Mammary epithelial cell (primary cell): Measurements from ENCODE around the gene SNTN.

ENCODE experiments used
- EZH2 ChIP-seq: IDR thresholded peaks from 2 replicates; pipeline ENCODE4 v1.6.1; 2012; ENCODE audit warnings: low read length, inconsistent platforms, borderline replicate concordance
- TF ChIP-seq, protein P1 (sequence below), 2 donors: IDR thresholded peaks in 1 of 2; conservative IDR thresholded peaks in 1 of 2; 2 replicates each; pipeline ENCODE4 v1.5.1; 2011 to 2012; ENCODE audit warnings: inconsistent platforms in 2 of 2, low read length in 2 of 2, mild to moderate bottlenecking in 2 of 2, control low read depth in 1 of 2, low read depth in 1 of 2; ENCODE audit not compliant: insufficient read depth in 1 of 2; ENCODE audit errors: extremely low read depth in 1 of 2

DNA sequence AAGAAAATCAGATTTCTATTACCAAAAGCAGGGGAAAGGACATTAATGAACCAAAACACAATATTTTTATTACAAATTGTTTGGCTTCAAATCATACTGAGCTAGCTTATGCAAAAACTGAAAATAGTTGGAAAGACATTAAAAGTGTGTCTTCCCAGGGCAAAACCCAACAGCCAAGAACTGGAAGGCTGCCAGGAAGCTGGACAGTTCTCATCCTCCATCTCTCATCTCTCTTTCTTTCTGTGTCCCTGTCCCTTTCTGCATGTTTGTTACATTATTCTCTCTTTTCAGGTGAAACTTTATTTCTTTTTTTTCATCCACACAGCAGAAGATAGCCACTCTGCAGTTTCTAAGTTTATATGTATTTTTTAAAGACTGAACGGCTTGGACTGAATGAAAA lies 41.1 kb upstream of the SNTN start:
- TF ChIP-seq, protein P1, sequence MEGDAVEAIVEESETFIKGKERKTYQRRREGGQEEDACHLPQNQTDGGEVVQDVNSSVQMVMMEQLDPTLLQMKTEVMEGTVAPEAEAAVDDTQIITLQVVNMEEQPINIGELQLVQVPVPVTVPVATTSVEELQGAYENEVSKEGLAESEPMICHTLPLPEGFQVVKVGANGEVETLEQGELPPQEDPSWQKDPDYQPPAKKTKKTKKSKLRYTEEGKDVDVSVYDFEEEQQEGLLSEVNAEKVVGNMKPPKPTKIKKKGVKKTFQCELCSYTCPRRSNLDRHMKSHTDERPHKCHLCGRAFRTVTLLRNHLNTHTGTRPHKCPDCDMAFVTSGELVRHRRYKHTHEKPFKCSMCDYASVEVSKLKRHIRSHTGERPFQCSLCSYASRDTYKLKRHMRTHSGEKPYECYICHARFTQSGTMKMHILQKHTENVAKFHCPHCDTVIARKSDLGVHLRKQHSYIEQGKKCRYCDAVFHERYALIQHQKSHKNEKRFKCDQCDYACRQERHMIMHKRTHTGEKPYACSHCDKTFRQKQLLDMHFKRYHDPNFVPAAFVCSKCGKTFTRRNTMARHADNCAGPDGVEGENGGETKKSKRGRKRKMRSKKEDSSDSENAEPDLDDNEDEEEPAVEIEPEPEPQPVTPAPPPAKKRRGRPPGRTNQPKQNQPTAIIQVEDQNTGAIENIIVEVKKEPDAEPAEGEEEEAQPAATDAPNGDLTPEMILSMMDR (conservative IDR thresholded peaks at IDR 0.05 in 1 of 2, IDR thresholded peaks at IDR 0.05 in 1 of 2; ENCODE audit: extremely low read depth in 1 of 2, insufficient read depth in 1 of 2, low read depth in 1 of 2, low read length in 2 of 2) = no peak
- TF ChIP-seq EZH2 = no peak
